HG03045 (cell line): ENCODE measurements around the gene MC3R.
"Not testable (repeated sequence)": the region's sequence is repeated elsewhere in the genome, so short reads cannot be mapped to it uniquely, and the experiment has no call there.

Source experiments
- ATAC-seq: cut with Tn5 transposase; IDR thresholded peaks from one replicate; pipeline ENCODE4 v1.9.1; 2021; ENCODE audit warnings: mild to moderate bottlenecking, moderate library complexity; ENCODE audit not compliant: unreplicated experiment

MC3R gene

DNA sequence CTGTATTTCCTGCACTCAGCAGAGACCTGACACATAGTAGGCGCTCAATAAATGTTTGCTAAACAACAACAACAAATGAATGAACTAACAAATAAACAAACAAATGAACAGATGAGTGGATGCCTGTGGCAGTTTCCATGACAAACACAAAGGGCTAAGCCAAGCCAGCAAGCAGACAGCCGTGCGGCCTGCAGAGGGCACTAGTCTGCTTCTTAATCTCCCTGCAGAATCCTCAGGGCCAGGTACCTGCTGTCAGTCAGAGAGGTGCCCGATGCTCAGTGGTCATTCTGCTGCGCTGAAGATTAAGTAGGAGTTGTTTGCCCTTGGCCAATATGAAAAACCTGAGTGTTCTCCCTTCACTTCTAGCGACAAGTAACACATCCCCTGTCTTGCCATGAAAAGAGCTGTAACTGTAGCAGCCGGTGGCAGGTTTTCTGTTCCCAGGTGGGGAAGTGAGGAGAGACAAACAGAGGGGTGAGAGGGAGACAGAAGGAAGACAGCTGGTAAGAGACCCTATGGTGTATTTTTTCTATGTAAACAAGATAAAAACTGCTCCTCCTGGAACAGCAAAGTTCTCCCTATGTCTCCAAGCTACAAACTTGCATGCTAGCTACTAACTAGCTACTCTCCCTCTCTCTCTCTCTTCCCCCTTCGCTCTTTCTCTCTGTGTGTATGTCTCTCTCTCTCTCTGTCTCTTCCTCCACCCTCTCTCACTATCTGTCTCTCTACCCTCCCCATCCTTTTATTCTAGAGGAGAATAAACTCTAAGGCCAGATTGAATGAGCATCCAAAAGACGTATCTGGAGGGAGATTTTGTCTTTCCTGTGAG is at the start of gene MC3R:
MC3R (plus strand) TSS at position 779 of the 829 bp plus-strand sequence. CDS start 112 bp downstream, outside the sequence.
- ATAC-seq: peak; percentile 65

DNA sequence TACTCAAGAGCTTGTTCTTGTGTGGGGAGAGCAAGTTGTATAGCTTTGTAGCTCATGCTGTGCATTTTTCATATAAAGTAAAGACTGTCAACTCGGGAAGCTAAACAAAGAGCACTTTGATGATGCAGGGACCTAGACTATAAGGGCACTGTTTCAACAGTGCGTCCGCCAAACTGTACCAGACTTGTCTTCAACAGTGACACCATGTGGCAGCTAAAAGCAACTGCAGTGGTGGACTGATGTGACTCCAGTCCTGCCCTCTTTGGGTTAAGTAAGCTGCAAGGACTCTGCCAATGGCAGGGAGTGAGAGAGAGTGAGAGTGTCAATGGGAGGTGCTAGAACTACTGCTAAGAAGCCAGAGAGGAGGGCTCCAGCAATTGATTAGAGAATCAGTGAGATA is 48.1 kb upstream of the MC3R start:
- no peak for ATAC-seq

DNA sequence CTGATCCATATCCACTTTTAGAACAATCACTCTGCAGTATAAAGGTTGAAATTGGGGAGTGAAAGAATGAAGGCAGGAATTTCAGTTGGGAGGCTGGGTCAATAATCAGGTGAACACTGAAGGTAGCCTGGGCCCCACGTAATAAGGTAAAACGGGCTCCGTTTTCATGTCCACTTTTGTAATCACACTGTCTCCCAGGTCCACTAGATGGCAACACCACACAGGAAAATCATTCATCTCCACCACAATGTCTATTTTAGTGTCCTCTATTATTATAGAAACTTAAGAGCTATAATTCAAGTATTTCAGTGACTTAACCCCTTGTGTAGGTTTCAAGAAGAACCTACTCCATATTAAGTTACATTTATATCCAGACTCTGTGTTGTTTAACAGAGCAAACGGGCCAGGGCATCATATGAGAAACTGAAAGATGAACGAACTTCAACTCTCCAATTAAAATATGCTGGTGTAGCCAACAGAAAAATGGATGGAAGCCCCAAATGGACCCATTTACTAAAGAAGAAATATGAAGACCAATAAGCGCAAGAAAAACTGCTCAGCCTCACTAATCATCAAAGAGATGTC is 45.9 kb upstream of the MC3R start:
- no peak for ATAC-seq

DNA sequence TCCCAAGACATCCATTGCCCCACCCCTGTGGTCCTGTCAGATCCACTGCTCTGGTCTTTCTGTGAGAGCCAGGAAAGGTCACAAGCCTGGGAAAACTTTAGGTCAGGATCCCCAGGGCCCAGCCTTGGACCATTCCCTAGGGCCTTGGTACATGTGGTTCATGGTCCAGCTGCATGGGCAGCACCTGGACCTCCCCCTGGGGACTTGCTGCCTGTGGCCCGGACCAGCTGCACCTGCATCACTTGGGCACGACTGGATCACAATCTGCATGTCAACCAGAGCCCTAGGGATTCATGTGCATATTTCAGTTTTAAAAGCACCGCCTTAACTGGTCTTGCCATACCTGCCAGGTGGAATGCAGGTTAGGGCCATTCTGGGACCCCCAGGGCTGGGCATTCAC is 44.3 kb upstream of the MC3R start:
- ATAC-seq: no peak

DNA sequence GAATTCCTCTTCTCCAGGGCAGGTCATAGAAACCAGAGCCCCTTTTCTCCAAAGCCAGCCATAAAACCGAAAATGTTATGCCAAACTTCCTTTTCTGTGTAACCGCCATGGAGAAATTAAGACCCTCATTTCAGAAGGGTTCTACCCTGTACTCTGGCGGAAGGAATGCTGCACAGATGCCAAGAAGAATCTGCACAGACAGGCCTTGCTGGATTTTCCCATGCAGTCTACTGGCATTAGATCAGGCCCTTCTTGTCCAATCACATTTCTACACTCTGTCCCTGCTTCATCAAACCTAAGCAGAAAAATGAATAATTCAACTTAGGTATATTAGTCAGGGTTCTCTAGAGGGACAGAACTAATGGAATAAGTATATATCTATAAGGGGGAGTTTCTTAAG is 43.2 kb upstream of the MC3R start:
- ATAC-seq: no peak

DNA sequence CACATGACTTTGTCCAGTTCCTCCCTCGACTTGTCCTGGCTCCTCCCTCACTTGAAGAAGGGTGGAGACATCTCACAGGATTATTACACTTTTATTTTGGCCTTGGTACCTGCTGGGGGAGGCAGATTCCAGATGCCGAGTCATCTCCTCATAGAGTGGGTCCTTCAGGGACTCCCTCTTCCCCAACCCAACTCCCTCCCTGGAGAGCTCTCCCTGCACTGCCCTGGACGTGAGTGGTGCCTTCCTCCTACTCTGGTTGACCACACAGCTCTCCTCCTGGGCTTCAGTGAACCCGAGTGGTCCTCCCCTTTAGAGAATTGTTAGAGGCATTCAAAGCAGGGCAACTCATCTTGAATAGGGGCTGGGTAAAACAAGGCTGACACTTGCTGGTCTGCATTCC is 40.9 kb upstream of the MC3R start:
- no peak for ATAC-seq

DNA sequence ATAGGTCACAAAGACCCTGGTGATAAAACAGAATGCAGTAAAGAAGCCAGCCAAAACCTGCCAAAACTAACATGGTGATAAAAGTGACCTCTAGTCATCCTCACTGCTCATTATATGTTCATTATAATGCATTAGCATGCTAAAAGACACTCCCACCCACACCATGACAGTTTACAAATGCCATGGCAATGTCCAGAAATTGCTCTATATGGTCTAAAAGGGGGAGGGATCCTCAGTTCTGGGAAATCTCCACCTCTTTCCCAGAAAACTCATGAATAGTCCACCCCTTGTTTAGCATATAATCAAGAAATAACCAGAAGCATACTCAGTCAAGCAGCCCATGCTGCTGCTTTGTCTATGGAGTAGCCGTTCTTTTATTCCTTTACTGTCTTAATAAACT is 40.4 kb upstream of the MC3R start:
- no peak for ATAC-seq

DNA sequence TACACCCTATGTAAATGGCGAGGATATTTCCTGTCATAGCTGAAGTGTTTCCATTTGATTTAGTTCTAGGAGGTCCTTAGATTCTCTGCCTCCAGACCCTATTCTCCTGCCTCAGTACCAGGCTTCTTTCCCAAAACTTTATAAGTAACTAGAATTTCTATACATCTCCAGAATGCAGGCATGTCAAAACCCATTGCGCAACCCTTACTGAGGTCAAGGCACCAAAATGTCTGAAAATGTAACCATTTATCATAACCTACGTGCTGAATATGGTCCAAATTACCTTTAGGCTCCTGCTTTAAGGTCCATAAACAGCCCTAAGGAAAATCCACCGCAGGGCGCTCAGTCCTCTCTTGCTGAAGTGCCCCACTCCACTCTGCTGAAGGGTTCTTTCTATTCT is 37.5 kb upstream of the MC3R start:
- ATAC-seq: no peak

DNA sequence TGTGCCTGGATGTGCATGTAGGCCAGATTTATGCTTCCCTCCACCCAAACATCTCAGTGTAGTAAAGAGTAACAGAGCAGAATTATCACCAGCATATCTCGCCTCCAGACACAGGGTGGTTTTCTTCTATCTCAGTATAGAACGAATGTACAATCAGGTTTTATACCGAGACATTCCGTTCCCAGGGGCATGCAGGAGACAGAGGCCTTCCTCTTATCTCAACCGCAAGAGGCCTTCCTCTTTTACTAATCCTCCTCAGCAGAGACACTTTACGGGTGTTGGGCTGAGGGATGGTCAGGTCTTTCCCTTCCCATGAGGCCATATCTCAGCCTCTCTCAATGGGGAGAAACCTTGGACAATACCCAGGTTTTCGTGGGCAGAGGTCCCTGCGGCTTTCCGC is 36.4 kb upstream of the MC3R start:
- no peak for ATAC-seq

DNA sequence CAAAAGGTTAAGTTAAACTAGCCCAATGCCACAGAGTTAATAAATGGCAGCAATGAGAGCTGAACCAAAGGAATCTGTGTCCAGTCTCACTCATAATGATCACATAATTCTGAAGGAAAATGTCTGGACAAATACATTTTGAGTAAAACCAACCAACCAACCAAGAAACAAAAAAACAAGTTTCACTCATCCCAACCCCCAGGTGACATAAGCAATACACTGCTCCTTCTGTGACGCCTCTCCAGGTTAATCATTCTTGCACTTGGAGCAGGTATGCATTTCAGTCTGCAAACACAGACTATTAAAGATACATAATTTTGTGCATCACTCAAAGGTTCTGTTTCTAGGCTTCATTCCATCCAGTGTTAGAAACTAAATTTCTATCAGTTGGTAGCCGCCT is 35.2 kb upstream of the MC3R start:
- no peak for ATAC-seq

DNA sequence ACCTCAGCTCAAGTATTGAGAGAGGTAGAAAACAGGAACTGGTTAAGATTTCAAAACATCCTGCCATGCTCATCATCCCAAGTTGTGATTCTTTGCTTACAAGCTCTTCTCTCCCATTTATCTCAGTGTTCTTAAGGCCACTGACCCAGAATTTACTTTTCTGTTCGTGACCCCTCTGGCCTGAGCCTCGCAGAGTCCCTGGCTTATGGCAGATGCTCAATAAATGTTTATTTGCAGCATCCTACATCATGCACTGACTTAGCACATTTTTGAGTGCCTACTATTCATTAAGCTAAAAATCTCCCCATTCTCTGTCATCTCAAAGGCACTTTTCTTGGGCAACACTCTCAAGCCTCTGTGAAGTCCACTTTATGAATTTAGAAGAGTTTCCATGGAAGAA is 33.4 kb upstream of the MC3R start:
- no peak for ATAC-seq

DNA sequence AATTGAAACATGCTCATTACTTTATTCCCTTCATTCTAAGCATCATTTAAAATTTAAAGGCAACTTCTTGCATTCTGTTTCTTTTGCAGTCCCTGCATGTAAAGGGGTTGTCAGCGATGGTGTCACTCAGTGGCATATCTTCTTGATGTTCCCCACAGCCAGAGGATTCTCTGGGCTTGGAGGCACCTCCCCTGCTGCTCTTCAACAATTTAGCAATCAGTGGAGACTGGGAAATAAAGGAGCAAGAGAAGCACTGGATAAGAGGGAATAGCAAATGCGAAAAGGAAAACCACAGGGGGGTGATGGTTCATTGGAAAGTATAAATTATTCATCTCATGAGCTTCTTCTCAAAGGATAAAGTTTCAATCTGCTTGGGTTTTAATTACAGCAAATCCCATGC is 30.7 kb upstream of the MC3R start:
- no peak for ATAC-seq

DNA sequence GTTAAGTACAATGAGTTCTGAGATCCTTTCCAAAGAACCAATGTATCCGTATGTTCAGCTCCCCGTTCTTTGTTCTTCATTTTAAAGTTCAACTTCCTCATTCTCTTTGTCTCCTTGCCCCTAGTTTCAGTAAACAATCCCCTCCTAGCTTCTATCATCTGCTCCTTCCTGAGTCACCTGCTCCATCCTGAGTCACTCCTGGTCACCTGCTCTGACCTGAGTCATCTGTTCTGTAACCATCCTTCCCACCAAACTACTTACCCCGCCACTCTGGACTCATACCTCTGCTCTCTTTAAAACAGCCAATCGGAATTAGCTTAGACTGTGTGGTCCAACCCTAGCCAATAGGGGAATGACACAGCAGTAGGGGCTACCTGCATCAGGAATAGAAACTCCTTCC is 27.3 kb upstream of the MC3R start:
- not testable (repeated sequence) for ATAC-seq

DNA sequence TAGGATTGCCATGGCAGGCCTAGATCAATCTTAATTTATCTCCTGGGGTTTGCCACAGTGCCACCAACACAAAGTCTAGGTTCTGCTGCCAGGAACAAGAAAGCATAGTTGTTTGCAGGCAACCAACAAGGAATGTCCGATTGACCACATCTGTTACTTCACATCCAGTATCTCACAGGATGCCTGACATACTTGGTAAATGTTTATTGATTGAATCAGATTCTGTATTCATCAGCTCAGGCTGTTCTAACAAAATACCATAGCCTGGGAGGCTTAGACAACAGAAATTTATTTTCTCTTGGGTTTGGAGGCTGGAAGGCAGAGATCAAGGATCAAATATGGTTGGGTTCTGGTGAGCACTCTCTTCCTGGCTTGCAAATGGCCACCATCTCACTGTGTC is 26.3 kb upstream of the MC3R start:
- no peak for ATAC-seq

DNA sequence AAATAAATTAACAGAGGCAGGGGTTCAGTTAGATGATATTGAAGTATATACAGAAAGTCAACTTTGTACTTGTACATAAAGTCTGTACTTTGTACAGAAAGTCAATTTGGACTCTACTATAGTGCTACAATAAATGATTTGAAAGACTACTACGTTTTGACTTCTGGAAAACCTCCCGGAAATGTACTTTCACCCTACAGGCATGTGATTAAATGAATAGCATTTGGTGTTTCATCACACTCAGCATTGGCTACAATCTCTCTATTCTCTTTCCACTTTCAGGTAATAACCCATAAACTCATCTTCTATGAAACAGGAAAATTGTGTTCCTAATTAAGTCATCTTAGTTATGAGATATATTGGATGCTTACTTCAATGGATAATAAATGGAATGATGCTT is 25.6 kb upstream of the MC3R start:
- no peak for ATAC-seq

DNA sequence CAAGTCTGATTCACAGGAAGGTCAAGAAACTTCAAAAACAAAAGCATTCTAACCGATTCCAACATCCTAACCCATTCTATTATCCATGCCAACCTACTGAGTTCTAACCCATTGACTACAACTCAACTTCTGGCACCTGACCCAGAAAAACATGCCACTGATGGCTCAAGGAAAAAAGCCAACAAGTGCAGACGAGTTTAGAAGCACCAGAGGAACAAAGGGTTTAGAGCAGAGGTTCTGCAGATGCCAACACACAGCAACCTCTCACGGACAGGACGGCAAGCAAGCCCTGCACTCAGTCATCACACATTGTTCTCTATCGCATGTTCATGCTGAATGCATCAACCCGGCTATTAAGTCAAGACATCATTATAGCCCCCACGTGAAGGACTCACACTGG is 25.2 kb upstream of the MC3R start:
- ATAC-seq: no peak

DNA sequence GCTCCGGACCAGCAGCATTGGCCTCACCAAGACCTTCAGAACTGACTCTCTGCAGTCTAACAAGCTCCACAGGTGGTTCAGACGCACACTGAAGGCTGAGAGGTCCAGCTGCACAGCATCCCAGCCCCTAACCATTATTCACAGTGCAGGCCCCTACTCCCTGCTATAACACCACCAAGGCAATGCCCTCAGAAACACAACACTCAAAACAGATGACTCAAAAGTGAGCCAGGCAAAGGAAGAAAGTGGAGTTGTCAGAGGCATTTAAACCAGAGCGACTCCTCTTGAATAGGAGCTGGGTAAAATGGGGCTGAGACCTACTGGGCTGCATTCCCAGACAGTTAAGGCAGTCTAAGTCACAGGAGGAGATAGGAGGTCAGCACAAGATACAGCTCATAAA is 20.5 kb upstream of the MC3R start:
- ATAC-seq: no peak

DNA sequence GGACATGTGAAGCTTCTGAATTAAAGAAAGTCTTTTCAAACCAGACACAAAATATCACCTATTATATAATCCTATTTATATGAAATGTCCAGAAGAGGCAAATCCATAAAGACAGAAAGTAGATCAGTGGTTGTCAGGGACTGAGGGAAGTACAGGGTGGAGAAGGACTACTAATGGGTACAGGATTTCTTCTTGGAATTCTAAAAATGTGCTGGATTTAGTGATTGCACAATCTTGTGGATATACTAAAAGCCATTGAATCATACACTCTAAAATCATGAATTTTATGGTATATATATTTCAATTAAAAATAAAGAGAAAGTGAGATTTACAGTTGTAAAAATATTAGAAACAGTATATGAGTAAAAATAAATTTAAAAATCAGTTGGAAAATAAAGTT is 18.7 kb upstream of the MC3R start:
- no peak for ATAC-seq

DNA sequence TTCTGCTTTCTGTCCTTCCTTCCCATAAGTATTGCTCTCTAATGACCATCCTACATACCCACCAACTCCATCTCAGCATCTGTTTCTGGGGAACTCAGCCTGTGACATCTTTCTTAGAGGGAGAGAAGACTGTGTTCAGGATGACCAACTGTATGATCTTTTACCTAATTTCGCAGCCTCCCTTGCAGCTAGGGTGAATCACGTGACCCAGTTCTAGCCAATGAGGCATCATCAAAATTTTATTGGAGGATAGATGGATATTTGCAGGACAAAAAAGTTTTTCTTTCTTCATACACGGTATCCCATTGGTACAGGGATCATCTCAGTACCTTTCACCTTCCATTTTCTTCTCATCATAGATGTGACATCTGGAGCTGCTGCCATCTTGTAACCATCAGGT is 14.4 kb upstream of the MC3R start:
- no peak for ATAC-seq

DNA sequence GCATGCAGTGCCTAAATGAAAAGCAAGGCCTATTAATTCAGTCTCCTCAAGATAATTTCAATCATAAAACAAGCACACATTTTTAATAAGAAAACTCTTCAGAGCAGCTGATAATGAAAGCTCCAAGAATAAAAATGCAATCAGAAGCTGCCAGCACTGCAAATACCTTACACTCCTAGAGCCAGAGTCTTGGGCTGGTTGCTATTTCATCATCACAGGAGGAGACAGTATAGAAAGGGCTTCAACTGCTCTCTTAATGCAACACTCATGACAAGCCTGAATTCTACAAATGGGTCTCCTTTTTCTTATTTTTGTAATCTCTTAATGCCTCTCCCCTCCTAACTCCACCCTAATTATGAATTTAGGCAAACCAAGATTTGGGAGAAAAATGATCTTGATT is 11.2 kb upstream of the MC3R start:
- ATAC-seq: no peak

DNA sequence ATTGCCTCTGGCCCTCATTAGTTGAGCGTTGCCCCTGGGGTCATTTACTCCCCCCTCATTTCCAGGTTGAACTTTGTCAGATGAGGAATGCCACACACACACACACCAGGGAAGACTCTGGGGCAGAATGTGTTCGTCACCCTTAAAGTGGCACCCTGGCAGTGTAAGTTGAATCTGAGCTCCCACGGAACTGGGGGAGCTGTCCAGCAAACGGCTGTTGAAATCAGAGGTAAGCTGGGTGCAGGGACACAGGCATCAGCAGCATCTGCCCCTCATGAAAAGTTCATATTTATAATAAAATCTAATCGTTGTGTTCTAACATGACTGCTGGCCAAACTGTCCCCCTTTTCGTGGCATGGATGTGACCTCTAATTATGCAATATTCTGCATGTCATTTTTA is 4.3 kb upstream of the MC3R start:
- no peak for ATAC-seq

DNA sequence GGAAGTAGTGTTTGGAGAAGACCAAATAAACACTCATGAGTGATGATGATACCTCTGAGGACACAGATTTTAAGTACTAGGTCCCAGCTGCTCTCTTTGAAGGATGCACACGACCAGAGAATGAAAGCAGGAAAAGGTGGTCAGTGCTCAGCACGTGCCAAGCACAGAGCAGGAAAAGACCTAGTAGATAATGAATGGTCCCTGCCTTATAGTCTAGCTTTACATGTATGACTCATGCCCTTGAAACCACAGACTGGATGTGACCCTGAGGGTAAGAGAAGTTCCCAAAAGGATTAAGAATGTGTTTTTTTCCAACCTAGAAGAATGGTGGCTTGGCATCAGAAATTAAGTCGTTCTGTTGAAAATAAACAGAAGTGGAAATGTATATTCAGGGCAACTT is 2.8 kb upstream of the MC3R start:
- no peak for ATAC-seq
